Stimulated activated CD4-positive, alpha-beta T cell treated with anti-CD3 and anti-CD28 coated beads, Interleukin-12 subunit alpha, Interleukin-12 subunit beta, amount 100 ng/mL, for 48 hours (primary cell): ENCODE measurements around the gene RAD51B.
"Not testable (repeated sequence)": the region's sequence is repeated elsewhere in the genome, so short reads cannot be mapped to it uniquely, and the experiment has no call there.

Source experiments
- DNase-seq, 3 donors: peaks; one replicate each; pipeline ENCODE4 v3.0.0-alpha.2; 2020; ENCODE audit warnings: low read depth in 2 of 3, low spot score in 1 of 3

Gene RAD51B

GRCh38 chr14:68074765-68075381 is 255.3 kb downstream of the RAD51B start:
- DNase-seq = no peak

GRCh38 chr14:68075382-68076029 is 255.9 kb downstream of the RAD51B start:
- no peak for DNase-seq

DNA sequence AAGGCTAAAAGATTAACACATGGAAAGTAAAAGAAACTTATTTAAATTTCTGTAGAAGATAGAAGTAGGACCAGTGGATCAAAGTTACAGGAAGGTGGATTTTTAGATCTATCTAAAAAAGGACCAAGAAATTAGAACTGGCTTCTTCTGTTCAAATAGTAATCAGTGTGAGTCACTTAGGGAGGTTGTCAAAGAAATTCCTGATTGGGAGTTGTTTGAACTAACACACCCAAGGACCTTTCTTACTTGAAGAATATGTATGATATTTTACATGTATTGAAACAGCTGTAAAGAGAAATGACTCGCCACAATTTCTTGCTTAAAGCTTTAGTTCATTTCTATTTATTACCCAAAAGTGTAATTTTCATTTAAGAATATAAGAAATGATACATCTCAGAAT is 256.9 kb downstream of the RAD51B start:
- DNase-seq = no peak

GRCh38 chr14:68079941-68080697 is 260.5 kb downstream of the RAD51B start:
- no peak for DNase-seq

DNA sequence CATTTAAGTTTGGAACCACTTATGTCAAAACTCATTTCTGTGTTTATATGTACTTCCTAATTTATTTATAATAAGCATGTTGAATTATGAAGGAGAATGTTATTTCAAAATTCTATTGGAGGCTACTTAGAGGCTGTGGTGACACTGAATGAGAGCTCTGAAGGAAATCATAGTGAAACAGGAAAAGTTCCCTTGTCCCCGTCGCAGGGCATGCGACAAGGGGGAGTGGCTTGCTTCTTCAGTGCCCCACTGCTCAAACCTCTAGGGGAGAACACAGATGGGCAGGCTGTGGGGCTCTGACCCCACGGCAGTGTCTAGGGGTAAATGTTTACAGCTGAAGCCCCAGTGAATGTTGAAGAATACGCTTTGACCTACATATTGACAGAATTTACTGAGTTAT is 261.9 kb downstream of the RAD51B start:
- DNase-seq = no peak

DNA sequence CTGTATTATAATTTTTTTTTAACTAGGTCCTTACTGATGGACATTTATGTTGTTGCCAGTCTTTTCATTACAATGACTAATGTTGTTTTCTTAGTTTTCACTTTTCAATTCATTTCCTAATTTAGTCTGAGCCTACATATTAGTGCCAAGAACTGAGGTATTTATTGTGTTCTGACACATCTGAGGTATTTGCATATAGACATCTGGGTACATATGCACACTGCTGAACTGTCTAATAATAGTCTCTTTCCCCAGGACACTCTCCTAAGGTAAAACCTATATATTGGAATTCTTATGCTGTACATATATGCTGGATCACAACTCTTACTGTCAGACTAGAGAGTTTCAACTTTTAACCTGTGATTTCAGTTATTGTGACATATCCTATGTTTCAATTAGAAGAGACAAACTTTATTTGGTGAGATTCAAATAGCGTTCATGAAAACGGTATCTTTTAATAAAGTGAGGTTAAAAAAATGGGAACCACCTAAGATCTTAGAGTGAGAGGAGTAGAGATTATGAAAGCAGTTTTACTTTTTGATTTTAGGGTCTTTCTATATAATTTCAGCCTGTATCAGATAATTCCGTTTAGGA is 263.2 kb downstream of the RAD51B start:
- no peak for DNase-seq

DNA sequence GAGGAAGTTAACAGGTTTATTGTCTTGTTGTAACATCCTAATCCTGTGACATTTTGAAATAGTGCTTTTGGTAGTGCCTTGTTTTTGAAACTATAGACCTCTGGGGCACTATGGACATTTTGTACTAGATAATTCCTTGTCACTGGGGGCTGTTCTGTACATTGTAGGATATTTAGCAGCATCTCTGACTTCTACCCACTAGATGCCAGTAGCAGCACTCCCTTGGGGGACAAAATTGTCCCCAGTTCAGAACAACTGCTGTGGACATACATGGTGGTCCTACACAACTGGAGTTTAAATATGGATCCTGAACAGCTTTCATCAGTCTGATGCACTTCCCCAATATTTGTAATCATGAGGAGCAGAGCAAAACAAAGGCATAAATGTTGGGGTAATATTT is 264.7 kb downstream of the RAD51B start:
- DNase-seq = no peak

- DNase-seq = no peak
Measured at GRCh38 chr14:68085742-68086141, 266.2 kb downstream of the RAD51B start.

DNA sequence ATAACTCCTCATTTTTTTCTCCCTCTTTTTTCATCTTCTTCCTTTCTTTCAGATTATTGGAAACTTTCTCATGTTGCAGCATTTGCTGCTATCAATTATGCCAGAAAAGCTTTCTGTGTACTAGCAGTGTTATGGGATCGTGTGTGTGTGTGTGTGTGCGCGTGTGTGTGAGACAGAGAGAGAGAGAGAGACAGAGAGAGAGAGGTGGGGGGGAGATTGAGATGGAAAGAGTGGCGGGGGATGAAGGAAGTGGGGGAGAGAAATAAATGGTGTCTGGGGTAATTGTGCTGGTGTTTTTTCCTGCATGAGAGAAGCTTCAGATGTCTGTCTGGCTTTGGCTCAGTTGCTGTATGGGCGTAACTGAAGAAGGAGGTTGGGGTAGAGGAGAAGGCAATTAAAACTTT is 268.9 kb downstream of the RAD51B start:
- no peak for DNase-seq

- no peak for DNase-seq
Measured at GRCh38 chr14:68089146-68089731, 269.7 kb downstream of the RAD51B start.

DNA sequence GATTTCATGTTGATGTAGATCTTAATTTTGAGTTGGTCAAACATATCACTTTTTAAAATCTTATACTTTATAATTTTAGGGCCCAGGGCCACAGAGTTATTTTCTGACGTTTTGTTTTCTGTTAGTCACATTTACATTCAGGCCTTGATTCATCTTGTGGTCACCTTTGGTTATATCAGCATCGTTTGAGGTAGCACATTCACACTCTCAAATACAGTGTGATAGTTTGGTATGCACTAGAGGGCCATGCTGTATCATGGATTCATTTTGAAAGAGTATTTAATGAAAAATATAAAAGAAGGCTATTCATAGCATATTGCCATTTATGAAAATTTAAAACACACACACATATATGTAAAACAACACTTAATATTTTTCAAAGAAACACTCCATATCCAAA is 274.6 kb downstream of the RAD51B start:
- DNase-seq = no peak

DNA sequence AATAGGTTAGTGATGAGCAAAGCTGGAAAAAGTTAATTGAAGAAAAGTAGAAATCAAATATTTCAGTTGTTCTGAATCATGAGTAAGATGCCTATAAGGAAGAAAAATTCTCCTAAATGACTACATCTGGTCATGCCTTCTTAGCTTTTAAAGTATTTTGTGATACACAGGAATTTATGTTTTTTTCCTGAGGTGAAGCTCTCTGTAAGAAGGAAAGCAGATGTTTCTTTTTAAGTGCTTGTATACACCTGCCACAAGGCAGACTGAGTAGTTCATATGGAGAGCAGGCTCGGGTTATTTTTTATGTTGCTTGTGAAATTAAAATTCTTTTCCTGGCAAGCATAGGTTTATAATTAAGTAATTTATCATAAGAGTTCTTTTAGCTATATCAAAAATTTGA is 275.2 kb downstream of the RAD51B start:
- DNase-seq = no peak

- DNase-seq = no peak
Measured at GRCh38 chr14:68097727-68098126, 278.1 kb downstream of the RAD51B start.

DNA sequence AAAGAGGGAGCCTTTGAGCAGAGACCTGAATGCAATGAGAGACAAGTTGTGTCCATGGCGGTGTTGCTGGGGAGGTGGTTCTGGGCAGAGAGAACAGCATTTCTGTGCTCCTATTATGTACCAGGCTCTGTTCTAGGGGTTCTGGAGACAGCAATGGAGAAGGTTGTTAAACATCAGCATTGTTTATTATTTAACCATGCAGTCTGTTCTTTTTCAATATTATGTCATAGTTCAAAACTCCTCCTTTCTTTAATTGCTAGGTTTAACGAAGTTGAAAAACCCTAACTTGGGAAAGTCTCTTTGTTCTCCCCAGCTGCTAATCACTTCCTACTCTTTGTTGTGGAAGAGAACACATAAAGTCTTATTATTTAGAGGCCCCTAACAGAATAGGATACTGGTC is 279.3 kb downstream of the RAD51B start:
- no peak for DNase-seq

GRCh38 chr14:68099495-68100045 is 280.0 kb downstream of the RAD51B start:
- DNase-seq = no peak

- not testable (repeated sequence) for DNase-seq
Measured at GRCh38 chr14:68101715-68102301, 282.2 kb downstream of the RAD51B start.

- DNase-seq = no peak
Measured at GRCh38 chr14:68103853-68104252, 284.3 kb downstream of the RAD51B start.

GRCh38 chr14:68104518-68104917 is 284.9 kb downstream of the RAD51B start:
- no peak for DNase-seq

GRCh38 chr14:68105816-68106215 is 286.2 kb downstream of the RAD51B start:
- no peak for DNase-seq

DNA sequence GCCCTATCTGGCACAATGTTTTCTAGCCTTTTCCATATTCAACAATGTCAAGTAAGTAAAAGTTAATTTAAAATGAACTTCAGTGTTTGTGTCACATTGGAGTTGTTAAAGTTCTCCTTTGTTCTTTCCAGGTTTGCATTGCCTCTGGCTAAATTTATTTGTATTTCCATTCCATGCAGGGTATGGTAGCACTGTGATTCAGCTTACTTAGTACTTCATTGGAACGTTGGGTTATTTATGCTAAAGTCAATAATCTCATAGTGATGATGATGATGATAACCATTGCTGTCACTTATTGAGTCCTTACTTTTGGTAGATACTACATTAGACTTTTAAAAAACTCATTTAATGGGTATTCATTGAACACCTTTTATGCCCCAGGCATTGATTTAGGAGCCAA is 286.9 kb downstream of the RAD51B start:
- no peak for DNase-seq

GRCh38 chr14:68106905-68107304 is 287.3 kb downstream of the RAD51B start:
- no peak for DNase-seq
